Endothelial cell of umbilical vein (primary cell): Measurements from ENCODE around the gene PLPP3.

Experiments
- CTCF ChIP-seq, 2 donors: IDR thresholded peaks; 1 replicate in 1 of 2; 2 replicates in 1 of 2; pipeline ENCODE4 v1.5.1; 2011; ENCODE audit warnings: low read length in 2 of 2, mild to moderate bottlenecking in 2 of 2, moderate library complexity in 2 of 2, control low read depth in 1 of 2, inconsistent platforms in 1 of 2, low read depth in 1 of 2; ENCODE audit not compliant: insufficient read depth in 1 of 2; ENCODE audit errors: extremely low read depth in 1 of 2
- EZH2 ChIP-seq: IDR thresholded peaks from 2 replicates; pipeline ENCODE4 v1.6.1; 2012; ENCODE audit warnings: borderline replicate concordance, low read depth, mild to moderate bottlenecking, moderate library complexity, low read length, inconsistent platforms; ENCODE audit not compliant: severe bottlenecking
- FOS ChIP-seq: IDR thresholded peaks from 2 replicates; pipeline ENCODE4 v1.6.1; 2011; ENCODE audit warnings: mild to moderate bottlenecking, low read length, moderate library complexity, borderline replicate concordance; ENCODE audit not compliant: insufficient read depth
- MAX ChIP-seq: IDR thresholded peaks from 2 replicates; pipeline ENCODE4 v1.6.1; 2011; ENCODE audit not compliant: insufficient read depth, insufficient read length
- MYC ChIP-seq: IDR thresholded peaks from one replicate; pipeline ENCODE4 v1.6.1; 2011; ENCODE audit warnings: mild to moderate bottlenecking, low read depth, low read length
- POLR2A ChIP-seq: IDR thresholded peaks from 2 replicates; pipeline ENCODE4 v1.6.1; 2012; ENCODE audit warnings: low read depth, mild to moderate bottlenecking, control low read depth, low read length
- POLR2AphosphoS5 ChIP-seq: IDR thresholded peaks from 2 replicates; pipeline ENCODE4 v1.6.1; 2012; ENCODE audit warnings: low read depth, mild to moderate bottlenecking, control low read depth, low read length, moderate library complexity; ENCODE audit not compliant: insufficient read depth

GRCh38 chr1:56539520-56539931 lies 39.8 kb downstream of the PLPP3 start:
- TF ChIP-seq CTCF (IDR thresholded peaks at IDR 0.05; ENCODE audit: extremely low read depth in 1 of 2, insufficient read depth in 1 of 2, low read depth in 1 of 2, low read length in 2 of 2) (no peak), POLR2A (no peak), MYC (no peak), POLR2AphosphoS5 (no peak), EZH2 (no peak), MAX (no peak), FOS (no peak)
